GM12892 (cell line): Measurements from ENCODE around the gene CFAP221.

Source experiments
- POLR2A ChIP-seq: IDR thresholded peaks from 2 replicates; pipeline ENCODE4 v1.6.1; 2011; ENCODE audit warnings: low read depth, low read length, control low read depth
- TAF1 ChIP-seq: IDR thresholded peaks from 2 replicates; pipeline ENCODE4 v1.6.1; 2011; ENCODE audit warnings: low read depth, mild to moderate bottlenecking, control low read depth, low read length, borderline replicate concordance

GRCh38 chr2:119637371-119637770 is 93.1 kb downstream of the CFAP221 start:
- TF ChIP-seq TAF1 (no peak), POLR2A (no peak)
